Activated CD8-positive, alpha-beta T cell treated with anti-CD3 and anti-CD28 coated beads for 36 hours (primary cell): ENCODE results near the gene C16orf74. TPM values are rescaled to one million over a fixed set of nuclear protein-coding genes. Genes with fewer than 3 reads are reported as not detected.

Source experiments
- ATAC-seq: fragments of 200-7000 bp; cut with Tn5 transposase; one replicate; pipeline ENCODE4 v1.10.0; 2021; ENCODE audit warnings: mild to moderate bottlenecking, moderate library complexity
- CTCF ChIA-PET: fragments of 350-600 bp; sonication (Branson Sonifier 250); formaldehyde crosslinking; loops from one replicate; lab custom pipeline; 2021; ENCODE audit warnings: antibody characterized with exemption; lab: Charles Lee
- POLR2A ChIA-PET: fragments of 350-600 bp; sonication (Branson Sonifier 250); formaldehyde crosslinking; loops from one replicate; lab custom pipeline; 2021; ENCODE audit warnings: antibody characterized with exemption; lab: Charles Lee
- DNase-seq: peaks from one replicate; pipeline ENCODE4 v3.0.0-alpha.2; 2020
- H3K27ac Mint-ChIP-seq: one replicate; pipeline ENCODE4 v1.8.0; 2021; ENCODE audit warnings: mild to moderate bottlenecking, mixed read lengths
- H3K27me3 Mint-ChIP-seq: one replicate; pipeline ENCODE4 v1.8.0; 2021; ENCODE audit warnings: mixed read lengths
- H3K36me3 Mint-ChIP-seq: one replicate; pipeline ENCODE4 v1.8.0; 2021; ENCODE audit warnings: low read depth, mixed read lengths
- H3K4me1 Mint-ChIP-seq: one replicate; pipeline ENCODE4 v1.8.0; 2021; ENCODE audit warnings: low read depth, mixed read lengths
- H3K4me3 Mint-ChIP-seq: one replicate; pipeline ENCODE4 v1.8.0; 2021; ENCODE audit warnings: mild to moderate bottlenecking, moderate library complexity, mixed read lengths
- H3K9me3 Mint-ChIP-seq: one replicate; pipeline ENCODE4 v1.8.0; 2021; ENCODE audit warnings: mixed read lengths
- CTCF ChIP-seq: fragments of 200-600 bp; IDR thresholded peaks from one replicate; pipeline ENCODE4 v1.8.0; 2022; ENCODE audit warnings: antibody characterized with exemption, mild to moderate bottlenecking
- intact Hi-C: fragments of 100-400 bp; cut with micrococcal nuclease; formaldehyde crosslinking; loops from one replicate; pipeline ENCODE4 v1.10.0; 2022
- total RNA-seq, 2 experiments: library from RNA; stranded (reverse); gene quantifications; one replicate each; pipeline ENCODE4 v1.2.3, GENCODE V29; 2021

Gene C16orf74
- total RNA-seq, 2 experiments from 2014 or later: 1.1 to 1.4 TPM

- no peak for TF ChIP-seq CTCF
- ATAC-seq: no peak
- peaks cover 4% of the 10 kb centered on the region for H3K27me3 Mint-ChIP-seq
- ChIA-PET POLR2A (interaction anchor here (1.1 kb wide), 1 partner anchor 12 kb away, joined by 3 read pairs; no protein-coding TSS in a partner anchor), CTCF (interaction anchor here (0.7 to 1.5 kb wide), 2 partner anchors 18 to 20 kb away, joined by 4 to 6 read pairs; no protein-coding TSS in a partner anchor)
- no peaks in the 10 kb centered on the region for H3K9me3 Mint-ChIP-seq
- H3K4me3 Mint-ChIP-seq: no peak overlapping the region
- intact Hi-C loops: no loop called here
- no peak overlapping the region for H3K27ac Mint-ChIP-seq
- no peak for DNase-seq
- no peaks in the 10 kb centered on the region for H3K36me3 Mint-ChIP-seq
- H3K4me1 Mint-ChIP-seq: no peaks in the 10 kb centered on the region
Measured at GRCh38 chr16:85698459-85698891, 52.4 kb downstream of the C16orf74 start.

- Mint-ChIP-seq H3K36me3 (no peaks in the 10 kb centered on the region), H3K4me3 (no peak overlapping the region), H3K27me3 (peaks cover 4% of the 10 kb centered on the region), H3K4me1 (no peaks in the 10 kb centered on the region), H3K9me3 (no peaks in the 10 kb centered on the region), H3K27ac (no peak overlapping the region)
- no peak for TF ChIP-seq CTCF
- CTCF ChIA-PET: no interaction called here
- POLR2A ChIA-PET: no interaction called here
- no peak for DNase-seq
- no peak for ATAC-seq
- intact Hi-C loops: no loop called here
Measured at GRCh38 chr16:85697431-85697830, 53.5 kb downstream of the C16orf74 start.

GRCh38 chr16:85696781-85697180 is 54.1 kb downstream of the C16orf74 start:
- H3K27me3 Mint-ChIP-seq: peaks cover 4% of the 10 kb centered on the region
- H3K36me3 Mint-ChIP-seq: no peaks in the 10 kb centered on the region
- CTCF ChIA-PET: no interaction called here
- DNase-seq (no peak), ATAC-seq (no peak)
- intact Hi-C loops: no loop called here
- POLR2A ChIA-PET: no interaction called here
- H3K4me3 Mint-ChIP-seq: no peak overlapping the region
- H3K4me1 Mint-ChIP-seq: no peaks in the 10 kb centered on the region
- no peak for TF ChIP-seq CTCF
- H3K9me3 Mint-ChIP-seq: no peaks in the 10 kb centered on the region
- H3K27ac Mint-ChIP-seq: no peak overlapping the region

- DNase-seq: no peak
- Mint-ChIP-seq H3K4me3 (no peak overlapping the region), H3K9me3 (no peaks in the 10 kb centered on the region), H3K27me3 (peaks cover 4% of the 10 kb centered on the region), H3K27ac (no peak overlapping the region), H3K36me3 (no peaks in the 10 kb centered on the region), H3K4me1 (no peaks in the 10 kb centered on the region)
- ATAC-seq: no peak
- intact Hi-C loops: no loop called here
- no peak for TF ChIP-seq CTCF
- CTCF ChIA-PET: no interaction called here
- POLR2A ChIA-PET: no interaction called here
Measured at GRCh38 chr16:85695196-85696128, 55.4 kb downstream of the C16orf74 start.

GRCh38 chr16:85690469-85691064 is 60.3 kb downstream of the C16orf74 start:
- ChIA-PET POLR2A (no interaction called here), CTCF (interaction anchor here (1.5 to 1.7 kb wide), 2 partner anchors 27 to 30 kb away, joined by 3 to 8 read pairs; no protein-coding TSS in a partner anchor)
- TF ChIP-seq CTCF: no peak
- DNase-seq: no peak
- peaks cover 10% of the 10 kb centered on the region for H3K36me3 Mint-ChIP-seq
- no peak for ATAC-seq
- H3K27me3 Mint-ChIP-seq: no peaks in the 10 kb centered on the region
- no peak overlapping the region for H3K27ac Mint-ChIP-seq
- peaks cover 17% of the 10 kb centered on the region for H3K4me1 Mint-ChIP-seq
- H3K4me3 Mint-ChIP-seq: no peak overlapping the region
- intact Hi-C loops: no loop called here
- no peaks in the 10 kb centered on the region for H3K9me3 Mint-ChIP-seq
